Measurements from ENCODE around the gene CAPN5.

The CAPN5 gene

DNA sequence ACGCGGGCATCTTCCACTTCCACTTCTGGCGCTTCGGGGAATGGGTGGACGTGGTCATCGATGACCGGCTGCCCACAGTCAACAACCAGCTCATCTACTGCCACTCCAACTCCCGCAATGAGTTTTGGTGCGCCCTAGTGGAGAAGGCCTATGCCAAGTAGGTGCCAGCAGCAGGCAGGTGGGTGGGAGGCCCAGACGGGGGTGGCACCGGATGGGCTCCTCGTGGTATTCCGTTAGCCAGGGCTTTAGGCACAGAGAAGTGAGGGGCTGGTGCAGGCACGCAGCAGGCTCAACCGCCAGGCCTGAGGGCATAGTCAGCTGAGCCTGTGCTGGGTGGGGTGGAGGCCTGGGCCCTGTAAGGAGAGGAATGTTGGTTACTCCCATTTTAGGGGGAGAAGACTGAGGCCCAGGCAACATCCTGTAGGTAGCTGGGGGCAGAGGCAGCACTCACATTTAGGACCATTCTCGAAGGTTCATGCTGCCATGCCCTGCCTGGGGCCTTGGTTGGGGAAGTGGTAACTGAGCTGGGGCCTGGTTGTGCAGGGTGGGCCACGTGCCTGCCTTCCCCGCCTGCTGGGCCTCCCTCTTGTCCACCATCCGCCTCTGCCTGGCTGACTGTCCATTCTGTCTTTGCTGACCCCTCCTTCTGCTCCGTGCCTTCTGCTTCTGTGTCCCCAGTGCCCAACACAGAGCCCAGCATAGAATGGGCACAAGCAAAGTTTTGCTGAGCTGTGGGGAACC lies 46.0 kb downstream of the CAPN5 start:
- no peak overlapping the region for H3K4me2 ChIP-seq (ENCODE audit: low read depth, low read length, poor library complexity, severe bottlenecking)
- no peaks in the 10 kb centered on the region for H3K9me2 ChIP-seq (replicated peaks; ENCODE audit: low read depth, low read length)
- no peaks in the 10 kb centered on the region for H3F3A ChIP-seq (ENCODE audit: low read depth)
- no peaks in the 10 kb centered on the region for H4K20me1 ChIP-seq (ENCODE audit: insufficient read depth, low read length, poor library complexity, severe bottlenecking)
- no peak for TF ChIP-seq EZH2phosphoT487 (IDR thresholded peaks at IDR 0.05; ENCODE audit: borderline replicate concordance)
- TF ChIP-seq, protein P1, sequence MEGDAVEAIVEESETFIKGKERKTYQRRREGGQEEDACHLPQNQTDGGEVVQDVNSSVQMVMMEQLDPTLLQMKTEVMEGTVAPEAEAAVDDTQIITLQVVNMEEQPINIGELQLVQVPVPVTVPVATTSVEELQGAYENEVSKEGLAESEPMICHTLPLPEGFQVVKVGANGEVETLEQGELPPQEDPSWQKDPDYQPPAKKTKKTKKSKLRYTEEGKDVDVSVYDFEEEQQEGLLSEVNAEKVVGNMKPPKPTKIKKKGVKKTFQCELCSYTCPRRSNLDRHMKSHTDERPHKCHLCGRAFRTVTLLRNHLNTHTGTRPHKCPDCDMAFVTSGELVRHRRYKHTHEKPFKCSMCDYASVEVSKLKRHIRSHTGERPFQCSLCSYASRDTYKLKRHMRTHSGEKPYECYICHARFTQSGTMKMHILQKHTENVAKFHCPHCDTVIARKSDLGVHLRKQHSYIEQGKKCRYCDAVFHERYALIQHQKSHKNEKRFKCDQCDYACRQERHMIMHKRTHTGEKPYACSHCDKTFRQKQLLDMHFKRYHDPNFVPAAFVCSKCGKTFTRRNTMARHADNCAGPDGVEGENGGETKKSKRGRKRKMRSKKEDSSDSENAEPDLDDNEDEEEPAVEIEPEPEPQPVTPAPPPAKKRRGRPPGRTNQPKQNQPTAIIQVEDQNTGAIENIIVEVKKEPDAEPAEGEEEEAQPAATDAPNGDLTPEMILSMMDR (conservative IDR thresholded peaks at IDR 0.05; ENCODE audit: low read length): no peak
- H3K9ac ChIP-seq (ENCODE audit: low read depth, low read length, poor library complexity, severe bottlenecking): no peak overlapping the region
- no peaks in the 10 kb centered on the region for H3K27me3 ChIP-seq (ENCODE audit: insufficient read depth, low read length, poor library complexity, severe bottlenecking)
- no peaks in the 10 kb centered on the region for H3K9me3 ChIP-seq (ENCODE audit: insufficient read depth, low read depth, low read length)
- H3K79me2 ChIP-seq (ENCODE audit: insufficient read depth, low read length): no peaks in the 10 kb centered on the region
- peaks cover 9% of the 10 kb centered on the region for H3K4me1 ChIP-seq (ENCODE audit: insufficient read depth, low read length, poor library complexity, severe bottlenecking)
- H3K36me3 ChIP-seq (ENCODE audit: insufficient read depth, low read length): no peaks in the 10 kb centered on the region
- H2AFZ ChIP-seq (ENCODE audit: low read length): no peak overlapping the region
- no peak overlapping the region for H3K4me3 ChIP-seq (ENCODE audit: low read length, poor library complexity, severe bottlenecking)

DNA sequence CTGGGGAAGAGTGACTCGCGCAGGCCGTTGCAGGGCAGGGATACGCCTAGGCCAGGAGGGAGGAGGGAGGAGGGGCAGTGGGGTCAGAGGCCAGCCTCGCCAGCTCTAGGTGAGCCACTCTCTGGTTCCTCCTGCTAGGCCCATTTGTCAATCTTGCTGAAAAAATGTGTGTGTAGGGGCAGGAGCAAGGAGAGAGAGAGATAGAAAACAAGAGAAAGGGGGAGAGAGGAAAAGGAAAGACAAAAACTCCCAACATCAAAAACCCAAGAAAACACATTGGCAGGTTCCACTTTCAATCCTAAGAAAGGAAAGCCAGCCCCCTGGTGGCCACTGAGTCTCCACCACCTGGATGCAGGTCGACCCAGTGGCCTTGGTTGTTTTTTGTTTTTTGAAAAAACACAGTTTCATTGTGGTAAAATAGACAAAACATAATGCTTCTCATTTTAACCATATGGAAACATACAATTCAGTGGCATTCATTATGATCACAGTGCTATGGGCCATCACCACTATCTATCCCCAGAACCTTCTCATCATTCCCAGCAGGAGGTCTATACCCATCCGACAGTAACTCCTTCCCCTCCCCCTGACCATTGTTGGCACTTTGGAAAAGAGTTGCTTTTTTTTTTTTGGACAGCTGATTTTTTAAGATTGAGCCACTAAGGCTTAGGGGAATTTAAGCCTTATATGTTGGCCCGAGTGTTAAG lies 46.8 kb downstream of the CAPN5 start:
- Histone ChIP-seq H3K4me1 (ENCODE audit: insufficient read depth, low read length, poor library complexity, severe bottlenecking) (peaks cover 9% of the 10 kb centered on the region), H3K27me3 (ENCODE audit: insufficient read depth, low read length, poor library complexity, severe bottlenecking) (no peaks in the 10 kb centered on the region), H3K9me2 (replicated peaks; ENCODE audit: low read depth, low read length) (no peaks in the 10 kb centered on the region), H3F3A (ENCODE audit: low read depth) (no peaks in the 10 kb centered on the region), H3K4me3 (ENCODE audit: low read length, poor library complexity, severe bottlenecking) (no peak overlapping the region), H2AFZ (ENCODE audit: low read length) (no peak overlapping the region), H3K4me2 (ENCODE audit: low read depth, low read length, poor library complexity, severe bottlenecking) (no peak overlapping the region), H3K9me3 (ENCODE audit: insufficient read depth, low read depth, low read length) (no peaks in the 10 kb centered on the region), H3K79me2 (ENCODE audit: insufficient read depth, low read length) (no peaks in the 10 kb centered on the region), H3K36me3 (ENCODE audit: insufficient read depth, low read length) (peaks cover 7% of the 10 kb centered on the region; the same call in 1 of the 2 replicates), H3K9ac (ENCODE audit: low read depth, low read length, poor library complexity, severe bottlenecking) (no peak overlapping the region), H4K20me1 (ENCODE audit: insufficient read depth, low read length, poor library complexity, severe bottlenecking) (no peaks in the 10 kb centered on the region)
- no peak for TF ChIP-seq EZH2phosphoT487 (IDR thresholded peaks at IDR 0.05; ENCODE audit: borderline replicate concordance)
- TF ChIP-seq, protein P1 (conservative IDR thresholded peaks at IDR 0.05; ENCODE audit: low read length): peak; percentile 77

- Histone ChIP-seq H4K20me1 (ENCODE audit: insufficient read depth, low read length, poor library complexity, severe bottlenecking) (no peaks in the 10 kb centered on the region), H3F3A (ENCODE audit: low read depth) (no peaks in the 10 kb centered on the region), H3K36me3 (ENCODE audit: insufficient read depth, low read length) (peaks cover 7% of the 10 kb centered on the region; the same call in 1 of the 2 replicates), H3K4me1 (ENCODE audit: insufficient read depth, low read length, poor library complexity, severe bottlenecking) (peaks cover 7% of the 10 kb centered on the region), H3K9ac (ENCODE audit: low read depth, low read length, poor library complexity, severe bottlenecking) (no peak overlapping the region), H3K27me3 (ENCODE audit: insufficient read depth, low read length, poor library complexity, severe bottlenecking) (no peaks in the 10 kb centered on the region), H3K9me3 (ENCODE audit: insufficient read depth, low read depth, low read length) (no peaks in the 10 kb centered on the region), H2AFZ (ENCODE audit: low read length) (no peak overlapping the region), H3K4me3 (ENCODE audit: low read length, poor library complexity, severe bottlenecking) (no peak overlapping the region), H3K4me2 (ENCODE audit: low read depth, low read length, poor library complexity, severe bottlenecking) (no peak overlapping the region), H3K79me2 (ENCODE audit: insufficient read depth, low read length) (no peaks in the 10 kb centered on the region), H3K9me2 (replicated peaks; ENCODE audit: low read depth, low read length) (no peaks in the 10 kb centered on the region)
- no peak for TF ChIP-seq EZH2phosphoT487 (IDR thresholded peaks at IDR 0.05; ENCODE audit: borderline replicate concordance)
- TF ChIP-seq, protein P1 (conservative IDR thresholded peaks at IDR 0.05; ENCODE audit: low read length): no peak
Measured at GRCh38 chr11:77114089-77114463, 47.3 kb downstream of the CAPN5 start.
